PC-9 (cell line): ENCODE data around the gene SLC2A4RG. TPM values are rescaled to one million over a fixed set of nuclear protein-coding genes. Genes with fewer than 3 reads are reported as not detected.
"Not testable (repeated sequence)": the region's sequence is repeated elsewhere in the genome, so short reads cannot be mapped to it uniquely, and the experiment has no call there.

Experiments
- BruUV-seq: library from RNA; stranded (reverse); fragments of 400-500 nt; replicated peaks from 2 replicates; lab custom pipeline; 2021; lab: Mats Ljungman, UMichigan
- CTCF ChIA-PET: fragments of 300-600 bp; sonication (Branson Sonifier 250); formaldehyde crosslinking; loops from one replicate; lab custom pipeline; 2022; ENCODE audit warnings: antibody characterized with exemption; lab: Charles Lee
- POLR2A ChIA-PET: fragments of 300-600 bp; sonication (Branson Sonifier 250); formaldehyde crosslinking; loops from one replicate; lab custom pipeline; 2022; ENCODE audit warnings: antibody characterized with exemption; ENCODE audit not compliant: unreplicated experiment; lab: Charles Lee
- DNase-seq, 2 experiments: peaks; one replicate each; pipeline versions ENCODE4 v3.0.0 to v3.0.0-alpha.2; 2015 to 2022; ENCODE audit warnings: mixed read lengths in 1 of 2
- H2AFZ ChIP-seq: fragments of 200-600 bp; sonication (generic); 2 replicates; pipeline ENCODE4 v1.8.1; 2017; ENCODE audit warnings: antibody characterized with exemption
- H3F3A ChIP-seq: fragments of 200-600 bp; sonication (generic); 2 replicates; pipeline ENCODE4 v1.8.1; 2017; ENCODE audit warnings: antibody characterized with exemption, mild to moderate bottlenecking, low read depth; ENCODE audit not compliant: insufficient read depth
- H3K27ac ChIP-seq: fragments of 200-600 bp; sonication (generic); 2 replicates; pipeline ENCODE4 v1.6.1; 2016; ENCODE audit warnings: mixed run types
- H3K27me3 ChIP-seq: fragments of 200-600 bp; sonication (generic); 2 replicates; pipeline ENCODE4 v1.6.1; 2016; ENCODE audit warnings: low read depth, mixed run types; ENCODE audit not compliant: insufficient read depth
- H3K36me3 ChIP-seq: fragments of 200-600 bp; sonication (generic); 2 replicates; pipeline ENCODE4 v1.6.1; 2016; ENCODE audit warnings: low read depth, mixed run types
- H3K4me1 ChIP-seq: fragments of 200-600 bp; sonication (generic); replicated peaks from 2 replicates; pipeline ENCODE4 v1.6.1; 2016; ENCODE audit warnings: mixed run types; ENCODE audit not compliant: insufficient read depth
- H3K4me2 ChIP-seq: fragments of 200-600 bp; sonication (generic); 2 replicates; pipeline ENCODE4 v1.6.1; 2017; ENCODE audit warnings: mixed run types
- H3K4me3 ChIP-seq: fragments of 200-600 bp; sonication (generic); 2 replicates; pipeline ENCODE4 v1.6.1; 2016; ENCODE audit warnings: mixed run types
- H3K79me2 ChIP-seq: fragments of 200-600 bp; sonication (generic); 2 replicates; pipeline ENCODE4 v1.6.1; 2017; ENCODE audit warnings: low read depth, mixed run types
- H3K9me2 ChIP-seq: fragments of 200-600 bp; sonication (generic); 2 replicates; pipeline ENCODE4 v1.8.1; 2017; ENCODE audit warnings: mild to moderate bottlenecking; ENCODE audit not compliant: insufficient read depth
- H3K9me3 ChIP-seq: fragments of 200-600 bp; sonication (generic); 2 replicates; pipeline ENCODE4 v1.8.1; 2016; ENCODE audit warnings: low read depth; ENCODE audit not compliant: insufficient read depth
- H4K20me1 ChIP-seq: fragments of 200-600 bp; sonication (generic); 2 replicates; pipeline ENCODE4 v1.8.1; 2017; ENCODE audit not compliant: insufficient read depth
- CTCF ChIP-seq: fragments of 200-600 bp; sonication (generic); conservative IDR thresholded peaks from 2 replicates; pipeline ENCODE4 v1.6.1; 2017; ENCODE audit warnings: mixed run types, antibody characterized with exemption, mild to moderate bottlenecking, moderate library complexity
- EZH2 ChIP-seq: fragments of 200-600 bp; sonication (generic); IDR thresholded peaks from 2 replicates; pipeline ENCODE4 v1.8.0; 2017; ENCODE audit warnings: antibody characterized with exemption, low read depth
- intact Hi-C: fragments of 100-400 bp; cut with micrococcal nuclease; formaldehyde crosslinking; loops from one replicate; pipeline ENCODE4 v1.10.0; 2022; ENCODE audit not compliant: unreplicated experiment
- total RNA-seq: library from RNA; stranded (reverse); gene quantifications from 2 replicates; pipeline ENCODE4 v1.2.3, GENCODE V29; 2021

Gene SLC2A4RG
- total RNA-seq, 1 experiment from 2014 or later, result 167 TPM

- intact Hi-C loops, result no loop called here
- no peaks in the 10 kb centered on the region for H3K9me2 ChIP-seq
- no peaks in the 10 kb centered on the region for H3K9me3 ChIP-seq
- no peak overlapping the region for H3K27ac ChIP-seq
- no peaks in the 10 kb centered on the region for H3K4me1 ChIP-seq
- H3K4me3 ChIP-seq, result no peak overlapping the region
- ChIA-PET POLR2A (interaction anchor here (0.7 kb wide), 1 partner anchor 244 kb away, joined by 23 read pairs; no protein-coding TSS in a partner anchor), CTCF (no interaction called here)
- peaks cover 84% of the 10 kb centered on the region for H3K79me2 ChIP-seq
- BruUV-seq, result no TSS peak
- H2AFZ ChIP-seq, result no peak overlapping the region
- no peak overlapping the region for H3K4me2 ChIP-seq
- H3K27me3 ChIP-seq, result no peaks in the 10 kb centered on the region
- peaks cover 17% of the 10 kb centered on the region for H4K20me1 ChIP-seq
- peak in 1 of 2 experiments; percentile 19 for DNase-seq
- H3F3A ChIP-seq, result peaks cover 8% of the 10 kb centered on the region; the same call in 1 of the 2 replicates
- TF ChIP-seq CTCF (no peak), EZH2 (no peak)
- H3K36me3 ChIP-seq, result peaks cover 62% of the 10 kb centered on the region
Observed at GRCh38 chr20:63714858-63715257, 24.7 kb upstream of the SLC2A4RG start.

DNA sequence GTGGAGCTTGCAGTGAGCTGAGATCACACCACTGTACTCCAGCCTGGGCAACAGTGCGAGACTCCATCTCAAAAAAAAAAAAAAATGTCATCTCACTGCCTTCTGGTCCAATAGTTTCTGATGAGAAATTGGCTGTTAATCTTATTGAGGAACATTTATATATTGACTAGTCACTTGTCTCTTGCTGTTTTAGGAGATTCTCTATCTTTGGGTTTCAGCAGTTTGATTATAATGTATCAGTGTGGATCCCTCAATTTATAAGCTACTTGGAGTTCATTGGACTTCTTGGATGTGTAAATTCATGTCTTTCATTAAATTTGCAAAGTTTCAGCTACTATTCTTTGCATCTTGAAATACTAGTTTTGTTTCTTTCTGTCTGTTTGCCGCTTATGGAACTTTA, 20.6 kb upstream of the SLC2A4RG start:
- POLR2A ChIA-PET, result no interaction called here
- Histone ChIP-seq H2AFZ (no peak overlapping the region), H4K20me1 (peaks cover 16% of the 10 kb centered on the region), H3K27me3 (no peaks in the 10 kb centered on the region), H3F3A (peaks cover 8% of the 10 kb centered on the region; the same call in 1 of the 2 replicates), H3K27ac (no peak overlapping the region), H3K9me2 (no peaks in the 10 kb centered on the region), H3K79me2 (peaks cover 52% of the 10 kb centered on the region), H3K9me3 (peaks cover 3% of the 10 kb centered on the region; the same call in 1 of the 2 replicates), H3K4me3 (no peak overlapping the region), H3K36me3 (peaks cover 40% of the 10 kb centered on the region), H3K4me2 (no peak overlapping the region), H3K4me1 (no peaks in the 10 kb centered on the region)
- no peak for TF ChIP-seq CTCF
- no peak for TF ChIP-seq EZH2
- intact Hi-C loops, result no loop called here
- no peak for DNase-seq
- CTCF ChIA-PET, result no interaction called here
- no TSS peak for BruUV-seq

- CTCF ChIA-PET, result interaction anchor here (0.7 kb wide), 1 partner anchor 73 kb away, joined by 4 read pairs; no protein-coding TSS in a partner anchor
- H2AFZ ChIP-seq, result not testable (repeated sequence)
Observed at GRCh38 chr20:63722967-63723622, 16.5 kb upstream of the SLC2A4RG start.

DNA sequence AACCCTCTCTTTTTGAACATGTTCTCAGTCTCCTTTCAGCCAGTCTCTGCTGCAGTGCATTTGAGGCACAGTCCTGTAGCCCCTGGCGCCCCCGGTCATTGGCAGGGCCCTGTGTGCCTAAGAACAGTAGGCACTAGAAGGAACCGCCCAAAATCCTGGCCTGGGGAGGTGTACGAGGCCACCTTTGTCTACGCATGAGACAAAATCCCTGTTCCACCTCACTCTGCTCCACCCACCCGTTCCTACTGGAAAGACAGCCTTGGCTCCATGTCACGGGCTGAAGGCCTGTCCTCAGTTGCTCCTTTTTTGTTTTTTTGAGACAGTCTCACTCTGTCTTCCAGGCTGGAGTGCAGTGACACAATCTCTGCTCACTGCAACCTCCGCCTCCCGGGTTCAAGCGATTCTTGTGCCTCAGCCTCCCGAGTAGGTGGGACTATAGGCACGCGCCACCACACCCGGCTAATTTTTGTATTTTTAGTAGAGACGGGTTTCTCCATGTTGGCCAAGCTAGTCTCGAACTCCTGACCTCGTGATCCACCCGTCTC, 9.3 kb upstream of the SLC2A4RG start:
- H3K4me2 ChIP-seq, H2AFZ ChIP-seq, H3K9me3 ChIP-seq, POLR2A ChIA-PET, CTCF ChIA-PET, H3K79me2 ChIP-seq, H3K9me2 ChIP-seq, H3K4me1 ChIP-seq, H3K27ac ChIP-seq, H3K27me3 ChIP-seq, H3K4me3 ChIP-seq, BruUV-seq, intact Hi-C loops: not testable (repeated sequence)
- Histone ChIP-seq H3K36me3 (peaks cover 13% of the 10 kb centered on the region; the same call in 1 of the 2 replicates), H3F3A (peaks cover 26% of the 10 kb centered on the region; the same call in 1 of the 2 replicates), H4K20me1 (peaks cover 12% of the 10 kb centered on the region)
- DNase-seq, result peak in 1 of 2 experiments; percentile 22

More at GRCh38 chr20:63722967-63723622, 16.5 kb upstream of the SLC2A4RG start:
- DNase-seq, H3K27me3 ChIP-seq, H3K4me2 ChIP-seq, H3K4me1 ChIP-seq, POLR2A ChIA-PET, intact Hi-C loops, H3K4me3 ChIP-seq, H3K27ac ChIP-seq, H3K9me2 ChIP-seq, BruUV-seq: not testable (repeated sequence)
- H3K9me3 ChIP-seq, result peaks cover 13% of the 10 kb centered on the region
- H3K79me2 ChIP-seq, result peaks cover 21% of the 10 kb centered on the region
- peaks cover 12% of the 10 kb centered on the region for H4K20me1 ChIP-seq
- peaks cover 16% of the 10 kb centered on the region; the same call in 1 of the 2 replicates for H3F3A ChIP-seq
- peaks cover 25% of the 10 kb centered on the region for H3K36me3 ChIP-seq
